Measurements from ENCODE around the gene NDUFB8.

The NDUFB8 gene

DNA sequence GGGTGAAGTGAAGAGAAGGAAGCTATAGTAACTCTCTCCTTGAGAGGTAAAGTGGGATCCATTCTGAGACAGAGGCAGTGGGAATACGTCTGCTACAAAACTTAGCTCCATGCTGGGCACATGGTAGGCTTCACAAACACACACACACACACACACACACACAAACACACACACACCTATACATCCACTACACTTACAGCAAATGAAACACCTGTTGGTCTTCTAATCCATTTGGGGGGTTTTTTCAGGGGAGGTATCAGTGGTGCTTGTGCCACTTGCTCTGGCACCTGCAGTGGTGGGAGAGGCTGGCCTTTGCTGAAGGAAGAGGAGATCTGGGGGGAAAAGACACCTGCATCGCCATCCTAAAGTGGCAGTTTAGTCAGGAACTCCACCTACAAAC is 24.5 kb downstream of the NDUFB8 start:
- DNase-seq: no peak

DNA sequence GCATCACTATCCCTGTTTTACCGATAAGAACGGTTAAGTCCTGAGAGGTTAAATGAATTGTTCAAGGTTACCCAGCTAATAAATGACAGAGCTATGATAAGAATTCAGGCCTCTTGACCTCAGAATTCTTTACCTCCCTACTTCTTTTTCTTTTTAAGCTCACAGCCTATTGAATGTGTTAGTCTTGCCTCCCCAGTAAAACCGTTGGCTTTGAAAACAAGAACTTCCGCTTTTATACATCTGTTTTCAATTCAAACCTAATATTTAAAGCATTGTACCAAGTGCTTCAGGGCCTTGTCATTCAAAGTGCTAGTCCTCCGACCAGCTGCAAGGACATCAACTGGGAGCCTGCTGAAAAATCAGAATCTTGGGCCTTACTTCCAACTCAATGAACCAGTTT is 25.6 kb downstream of the NDUFB8 start:
- DNase-seq: no peak

DNA sequence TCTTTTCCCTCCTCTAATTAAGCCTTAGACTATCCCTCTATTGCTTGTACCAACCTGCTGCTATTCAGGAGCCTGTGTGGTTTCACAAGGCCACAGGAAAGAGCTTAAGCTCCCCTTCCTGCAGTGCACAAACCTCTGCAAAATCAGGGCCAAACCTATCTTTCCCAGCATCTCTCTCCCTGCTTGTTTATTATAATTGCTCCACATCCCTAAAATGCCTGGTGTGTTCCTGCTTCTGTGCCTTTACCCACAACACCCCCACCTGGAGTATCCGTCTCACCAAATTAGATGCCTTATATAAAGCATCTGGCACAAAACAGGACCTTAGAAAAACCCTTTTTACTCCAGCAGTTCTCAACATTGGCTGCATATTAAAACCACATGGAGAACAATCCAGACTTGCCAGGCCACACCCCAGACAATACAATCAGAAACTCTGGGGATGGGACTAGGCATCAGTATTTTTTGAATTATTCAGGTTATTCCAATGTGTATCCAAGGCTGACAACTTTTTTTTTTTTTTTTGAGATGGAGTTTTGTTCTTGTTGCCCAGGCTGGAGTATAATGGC is 26.7 kb downstream of the NDUFB8 start:
- DNase-seq: no peak

DNA sequence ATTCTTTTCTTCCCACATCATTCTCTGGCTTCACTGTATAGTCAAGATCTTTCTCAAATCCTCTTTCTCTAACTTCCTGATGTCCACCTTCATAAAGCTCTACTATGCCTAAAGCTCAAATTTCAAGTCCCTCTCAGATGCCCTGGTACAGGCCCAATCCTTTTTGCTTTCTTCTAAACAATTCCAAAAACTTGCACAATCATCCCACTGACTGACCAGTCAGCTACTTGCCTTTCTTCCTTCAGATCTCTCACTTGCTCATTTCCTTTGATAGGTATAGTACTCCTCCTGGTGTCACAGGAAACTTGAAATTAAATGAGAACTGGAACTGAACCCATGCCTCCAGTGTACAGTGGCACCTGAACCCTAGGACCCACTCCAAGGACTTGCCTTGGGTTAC is 28.2 kb downstream of the NDUFB8 start:
- DNase-seq: no peak

DNA sequence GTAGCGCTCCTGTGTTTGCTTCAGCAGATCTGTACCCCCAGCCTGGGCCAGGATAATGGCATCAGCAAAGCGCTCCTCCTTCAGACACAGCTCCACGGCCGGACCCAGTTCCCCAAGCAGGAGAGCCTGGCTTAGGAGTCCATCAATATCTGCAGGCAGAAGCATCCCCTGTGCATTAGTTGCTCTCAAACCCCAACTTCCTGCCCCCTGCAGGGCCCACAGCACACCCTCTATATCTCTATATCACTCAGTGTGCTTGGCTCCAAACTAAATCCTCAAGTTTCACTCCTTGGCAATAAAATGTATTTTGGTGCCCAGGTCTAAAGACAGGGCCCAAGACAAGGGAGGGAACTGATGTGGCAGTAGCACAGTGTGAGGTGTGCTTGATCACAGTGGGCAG is 31.6 kb downstream of the NDUFB8 start:
- no peak for DNase-seq

DNA sequence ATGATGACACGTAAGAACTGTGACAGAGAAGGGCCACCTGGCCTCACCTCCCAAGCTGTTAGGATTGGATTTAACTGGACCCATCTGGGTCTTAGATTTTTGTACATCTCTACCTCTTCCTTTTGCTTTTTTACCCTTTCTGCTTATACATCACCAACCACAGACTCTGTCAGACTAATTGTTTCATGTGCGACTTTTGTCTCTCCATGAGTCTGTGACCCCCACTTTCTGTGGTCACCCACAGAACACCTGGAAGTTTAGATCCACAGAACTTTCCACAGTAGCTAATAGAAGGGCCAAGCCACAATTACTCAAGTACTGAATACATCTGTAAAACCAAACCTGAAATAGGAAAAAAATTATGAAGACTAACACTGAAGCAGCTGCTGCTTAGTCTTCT is 33.1 kb downstream of the NDUFB8 start:
- no peak for DNase-seq

DNA sequence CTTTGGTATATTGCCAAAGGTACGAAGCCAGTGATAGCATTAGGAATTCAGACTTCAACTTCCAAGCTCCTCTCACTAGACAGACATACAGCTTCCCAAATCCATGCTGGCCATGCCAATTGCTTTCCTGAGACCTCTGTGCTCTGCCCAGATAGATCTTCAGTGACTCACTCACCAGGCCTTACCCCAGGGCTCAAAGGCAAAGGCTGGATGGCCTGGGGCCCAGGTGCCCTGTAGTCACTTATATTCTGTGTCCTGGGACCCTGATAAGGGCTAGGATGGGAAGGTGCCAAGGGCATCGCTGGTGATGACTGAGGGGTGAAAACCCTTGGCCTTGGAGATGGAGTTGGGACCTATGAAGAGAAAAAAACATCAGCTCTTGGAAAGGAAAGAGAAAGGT is 39.1 kb downstream of the NDUFB8 start:
- no peak for DNase-seq

DNA sequence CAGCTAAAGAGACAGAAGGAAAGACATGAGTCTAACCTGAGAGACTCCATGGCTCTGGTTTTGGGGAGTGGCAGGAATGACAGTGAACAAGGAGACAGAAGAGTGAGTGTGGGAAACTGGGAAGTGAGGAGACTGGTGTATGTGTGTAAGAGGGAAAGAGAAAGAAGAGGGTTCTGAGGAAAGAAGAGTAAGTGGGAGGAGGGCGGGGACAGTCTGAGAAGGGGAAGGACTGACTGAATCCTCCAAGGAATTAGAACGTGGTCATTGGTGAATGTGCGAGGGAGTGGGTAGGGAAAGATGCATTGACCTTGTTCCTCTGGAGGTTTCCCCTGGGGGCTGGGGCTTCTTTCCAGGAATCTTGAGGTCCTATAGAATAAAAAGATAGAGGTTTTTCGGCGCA is 40.3 kb downstream of the NDUFB8 start:
- no peak for DNase-seq

DNA sequence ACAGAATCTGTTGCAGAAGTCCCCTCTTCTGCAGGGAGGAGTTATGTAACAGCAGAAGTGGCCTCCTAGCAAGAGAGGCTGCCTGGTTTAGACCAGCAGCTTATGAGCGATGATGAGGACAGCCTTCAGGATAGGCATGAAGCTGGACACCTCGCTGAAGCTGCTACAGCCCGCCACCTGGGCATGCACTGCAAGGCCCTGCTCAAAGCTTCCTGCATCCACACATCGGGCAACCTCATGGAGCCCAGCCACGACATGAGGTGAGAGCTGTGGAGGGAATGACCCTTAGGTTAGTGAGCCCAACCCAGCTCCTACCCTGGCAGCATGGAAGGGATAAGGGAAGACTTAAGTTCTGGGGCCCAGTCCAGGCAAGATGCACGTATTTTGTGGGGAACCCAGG is 42.1 kb downstream of the NDUFB8 start:
- no peak for DNase-seq

DNA sequence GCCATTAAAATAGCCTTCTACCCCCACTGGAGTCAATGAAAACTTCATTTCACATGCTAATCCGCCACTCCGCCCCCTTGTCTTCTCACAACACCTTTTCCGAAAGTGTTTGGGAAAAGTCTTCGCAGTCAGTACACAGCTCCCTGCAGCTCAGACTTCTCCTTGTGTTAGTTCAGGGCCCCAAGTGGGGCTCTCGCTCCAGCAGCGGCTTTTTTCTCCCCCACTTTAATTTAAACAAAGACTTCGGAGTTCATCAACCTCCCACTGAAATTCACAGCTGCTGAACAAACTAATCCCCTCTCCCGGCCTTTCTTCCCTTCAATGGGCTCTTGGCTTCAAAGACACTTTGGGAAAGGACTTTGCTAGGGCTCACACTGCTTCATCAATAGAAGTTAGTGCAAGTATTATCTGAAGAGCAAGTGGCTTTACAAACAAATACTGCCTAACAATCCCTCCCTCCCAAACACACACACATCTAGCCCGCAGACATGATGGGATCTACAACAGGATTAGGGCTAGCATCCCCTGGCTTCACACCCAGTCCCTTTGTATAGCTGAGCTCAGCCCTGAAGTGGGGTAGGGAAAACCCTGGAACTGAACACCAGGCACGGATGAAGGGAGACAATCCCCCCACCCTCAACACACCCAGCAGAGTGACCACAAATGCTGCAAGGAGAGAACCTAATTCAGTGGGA is 43.7 kb downstream of the NDUFB8 start:
- no peak for DNase-seq

DNA sequence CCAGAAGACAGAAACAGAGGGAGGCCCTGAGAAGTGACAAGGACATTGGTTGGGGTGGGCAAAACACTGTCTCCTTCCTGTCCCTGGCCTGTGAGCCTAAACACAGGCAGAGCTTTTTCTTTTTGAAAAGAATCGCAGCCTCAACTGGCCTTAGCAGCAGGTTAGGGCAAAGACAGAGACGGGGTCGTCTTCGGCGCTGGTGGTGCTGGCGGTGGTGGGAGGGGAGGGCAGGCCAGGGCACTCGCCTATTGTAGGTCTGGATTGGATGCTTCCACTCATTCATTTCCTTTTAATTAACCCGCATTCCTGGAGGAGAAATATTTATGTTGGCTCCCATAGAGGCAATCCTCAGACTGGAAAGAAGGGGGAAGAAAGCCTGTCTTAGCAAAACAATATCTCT is 44.3 kb downstream of the NDUFB8 start:
- no peak for DNase-seq

DNA sequence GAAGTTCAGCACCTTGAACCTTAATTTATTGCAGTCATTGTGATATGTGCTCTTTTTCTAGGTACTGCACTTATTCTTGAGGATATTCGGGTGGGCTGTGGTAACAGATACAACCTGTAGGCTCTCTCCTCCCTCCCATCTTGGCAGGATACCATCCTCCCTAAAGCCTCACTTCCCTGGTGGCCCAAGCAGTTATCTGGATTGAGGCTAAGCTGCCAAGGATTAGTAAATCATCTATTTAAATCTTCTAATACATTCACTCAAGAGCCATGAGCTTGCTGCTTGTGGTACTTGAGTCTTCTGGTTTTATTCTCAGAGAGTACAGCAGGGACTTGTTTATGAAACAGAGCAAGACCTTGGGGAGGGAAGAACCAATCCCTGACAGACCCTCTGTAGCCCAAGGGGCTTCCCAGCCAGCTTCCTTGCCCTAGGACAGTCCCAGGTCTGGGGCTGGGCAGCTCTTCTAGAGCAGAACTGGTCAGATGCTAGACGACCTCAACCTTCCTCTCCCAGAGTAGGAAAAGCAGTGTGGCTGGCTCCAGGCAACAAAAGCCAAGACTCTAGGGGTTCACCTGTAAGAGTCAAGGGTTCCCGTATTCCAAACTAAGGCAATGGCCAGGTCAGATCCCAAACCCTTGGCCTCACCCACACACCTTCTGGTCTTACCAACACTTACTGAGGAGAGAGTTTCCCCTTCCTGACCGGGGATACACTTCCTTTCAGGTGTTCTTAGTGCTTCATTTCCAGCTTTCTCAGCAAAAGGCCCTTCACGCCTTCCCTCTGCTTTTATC is 45.6 kb downstream of the NDUFB8 start:
- DNase-seq: no peak

DNA sequence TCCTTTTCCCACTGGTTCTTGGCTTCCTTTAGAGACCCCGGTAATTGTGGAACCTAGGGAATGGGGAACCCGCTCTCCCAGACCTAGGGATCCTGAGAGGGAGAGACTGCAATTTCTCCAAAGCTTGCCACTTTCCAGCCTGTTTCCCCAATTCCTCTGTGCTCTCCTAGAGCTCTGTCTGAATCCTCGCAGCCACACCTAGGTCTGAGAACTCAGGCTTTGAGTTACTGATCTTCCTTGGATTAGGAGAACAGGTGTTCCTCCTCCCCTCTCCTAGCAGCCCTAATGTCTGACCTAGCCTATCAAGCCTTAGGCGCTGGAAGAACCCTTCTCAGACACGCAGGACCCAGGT is 46.9 kb downstream of the NDUFB8 start:
- DNase-seq: no peak

DNA sequence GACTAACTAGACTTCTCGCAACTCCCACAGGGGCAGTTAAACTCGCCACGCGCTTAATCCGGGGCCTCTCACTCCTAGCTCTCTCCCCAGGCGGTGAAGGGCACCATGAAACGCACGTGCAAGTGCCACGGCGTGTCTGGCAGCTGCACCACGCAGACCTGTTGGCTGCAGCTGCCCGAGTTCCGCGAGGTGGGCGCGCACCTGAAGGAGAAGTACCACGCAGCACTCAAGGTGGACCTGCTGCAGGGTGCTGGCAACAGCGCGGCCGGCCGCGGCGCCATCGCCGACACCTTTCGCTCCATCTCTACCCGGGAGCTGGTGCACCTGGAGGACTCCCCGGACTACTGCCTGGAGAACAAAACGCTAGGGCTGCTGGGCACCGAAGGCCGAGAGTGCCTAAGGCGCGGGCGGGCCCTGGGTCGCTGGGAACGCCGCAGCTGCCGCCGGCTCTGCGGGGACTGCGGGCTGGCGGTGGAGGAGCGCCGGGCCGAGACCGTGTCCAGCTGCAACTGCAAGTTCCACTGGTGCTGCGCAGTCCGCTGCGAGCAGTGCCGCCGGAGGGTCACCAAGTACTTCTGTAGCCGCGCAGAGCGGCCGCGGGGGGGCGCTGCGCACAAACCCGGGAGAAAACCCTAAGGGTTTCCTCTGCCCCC is 47.4 kb downstream of the NDUFB8 start:
- peak; percentile 67 for DNase-seq

DNA sequence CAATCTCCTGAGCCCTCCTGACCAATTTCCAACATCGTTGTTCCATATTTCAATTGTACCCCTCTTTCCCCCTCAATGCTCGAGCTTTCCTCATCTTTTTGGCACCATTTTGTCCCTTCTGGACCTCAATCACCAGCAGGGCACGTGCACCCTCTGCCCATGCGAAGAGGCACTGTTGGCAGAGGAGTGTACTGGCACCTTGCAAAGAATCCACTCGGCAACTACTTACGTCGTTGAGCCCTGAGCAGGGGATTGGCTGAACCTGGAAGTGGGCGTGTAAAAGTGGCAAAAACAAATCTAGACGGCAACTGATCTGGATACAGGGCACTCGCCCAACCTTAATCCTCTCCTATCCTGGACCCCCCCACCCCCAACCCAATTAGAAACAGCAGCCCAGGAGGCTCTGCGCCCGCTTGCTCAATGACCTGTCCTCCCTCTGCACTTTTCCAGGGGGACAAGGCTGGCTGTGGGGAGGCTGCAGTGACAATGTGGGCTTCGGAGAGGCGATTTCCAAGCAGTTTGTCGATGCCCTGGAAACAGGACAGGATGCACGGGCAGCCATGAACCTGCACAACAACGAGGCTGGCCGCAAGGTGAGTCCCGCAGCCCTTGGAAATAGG is 48.1 kb downstream of the NDUFB8 start:
- DNase-seq: peak; percentile 92

DNA sequence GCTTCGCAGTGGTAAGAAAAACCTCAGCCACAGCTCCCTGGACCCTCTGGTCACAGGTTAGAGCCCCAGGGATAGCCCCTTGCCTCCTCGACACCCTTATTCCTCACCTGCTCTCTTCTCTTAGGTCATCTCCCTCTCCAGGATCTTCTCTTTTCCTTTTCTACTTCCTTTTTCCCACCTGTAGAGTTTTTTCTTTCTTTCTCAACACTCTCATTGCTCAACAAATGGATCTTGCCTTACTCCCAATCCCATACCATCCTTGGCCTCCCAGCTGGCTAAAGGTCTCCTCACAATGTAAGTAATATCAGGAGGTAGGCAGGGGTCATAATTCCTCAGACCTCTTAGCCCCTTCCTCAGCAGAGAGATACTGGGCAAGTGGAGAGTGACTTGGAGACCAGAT is 49.7 kb downstream of the NDUFB8 start:
- no peak for DNase-seq

DNA sequence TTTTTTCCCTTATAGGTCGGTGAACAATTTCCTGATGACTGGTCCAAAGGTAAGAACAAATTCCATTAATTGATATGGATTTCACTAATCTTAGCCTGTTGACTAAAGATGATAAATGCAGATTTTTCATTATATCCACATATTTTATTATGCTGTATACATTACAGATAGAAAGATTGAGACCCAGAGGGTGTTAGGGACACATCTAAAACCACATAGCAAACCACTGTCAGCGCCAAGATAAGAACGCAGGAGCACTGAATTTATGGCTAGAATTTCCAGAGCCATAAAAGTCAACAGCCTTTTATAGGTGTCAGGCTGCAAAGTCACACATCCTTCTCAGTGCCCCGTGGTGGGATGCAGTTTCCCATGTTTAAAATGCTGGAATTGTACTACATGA is 50.6 kb downstream of the NDUFB8 start:
- DNase-seq: no peak

DNA sequence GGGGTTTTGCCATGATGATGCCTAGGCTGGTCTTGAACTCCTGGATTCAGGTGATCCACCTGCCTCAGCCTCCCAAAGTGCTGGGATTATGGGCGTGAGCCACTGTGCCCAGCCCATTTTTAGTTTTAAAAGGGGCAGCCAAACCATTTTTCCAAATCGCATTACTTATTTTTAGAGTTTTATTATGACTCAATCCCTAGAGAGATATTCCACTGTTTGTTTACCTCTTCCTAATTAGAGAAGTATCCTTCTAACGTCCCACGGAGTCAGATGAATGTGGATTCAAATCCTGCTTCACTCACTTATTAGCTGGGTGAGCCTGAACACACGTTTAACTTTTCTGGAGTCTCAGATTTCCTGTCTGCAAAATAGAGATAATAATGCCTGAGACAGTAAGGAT is 51.7 kb downstream of the NDUFB8 start:
- DNase-seq: no peak

Measured in activated CD4-positive, alpha-beta T cell treated with anti-CD3 and anti-CD28 coated beads, Interleukin-2, amount 50 U/mL, for 1 hour (primary cell).